AG08396 (cell line): Measurements from ENCODE around the gene FAM131A.

Experiments
- DNase-seq: peaks from one replicate; pipeline ENCODE4 v3.0.0; 2012; ENCODE audit warnings: low spot score, mixed read lengths

The FAM131A gene

DNA sequence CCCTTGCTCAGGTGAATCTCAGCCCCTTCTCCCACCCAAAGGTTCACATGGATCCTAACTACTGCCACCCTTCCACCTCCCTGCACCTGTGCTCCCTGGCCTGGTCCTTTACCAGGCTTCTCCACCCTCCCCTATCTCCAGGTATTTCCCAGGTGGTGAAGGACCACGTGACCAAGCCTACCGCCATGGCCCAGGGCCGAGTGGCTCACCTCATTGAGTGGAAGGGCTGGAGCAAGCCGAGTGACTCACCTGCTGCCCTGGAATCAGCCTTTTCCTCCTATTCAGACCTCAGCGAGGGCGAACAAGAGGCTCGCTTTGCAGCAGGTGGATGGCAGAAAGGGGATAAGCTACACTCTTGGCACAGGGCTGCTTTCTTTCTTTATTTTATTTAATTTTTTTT lies 4.5 kb downstream of the FAM131A start:
- no peak for DNase-seq

DNA sequence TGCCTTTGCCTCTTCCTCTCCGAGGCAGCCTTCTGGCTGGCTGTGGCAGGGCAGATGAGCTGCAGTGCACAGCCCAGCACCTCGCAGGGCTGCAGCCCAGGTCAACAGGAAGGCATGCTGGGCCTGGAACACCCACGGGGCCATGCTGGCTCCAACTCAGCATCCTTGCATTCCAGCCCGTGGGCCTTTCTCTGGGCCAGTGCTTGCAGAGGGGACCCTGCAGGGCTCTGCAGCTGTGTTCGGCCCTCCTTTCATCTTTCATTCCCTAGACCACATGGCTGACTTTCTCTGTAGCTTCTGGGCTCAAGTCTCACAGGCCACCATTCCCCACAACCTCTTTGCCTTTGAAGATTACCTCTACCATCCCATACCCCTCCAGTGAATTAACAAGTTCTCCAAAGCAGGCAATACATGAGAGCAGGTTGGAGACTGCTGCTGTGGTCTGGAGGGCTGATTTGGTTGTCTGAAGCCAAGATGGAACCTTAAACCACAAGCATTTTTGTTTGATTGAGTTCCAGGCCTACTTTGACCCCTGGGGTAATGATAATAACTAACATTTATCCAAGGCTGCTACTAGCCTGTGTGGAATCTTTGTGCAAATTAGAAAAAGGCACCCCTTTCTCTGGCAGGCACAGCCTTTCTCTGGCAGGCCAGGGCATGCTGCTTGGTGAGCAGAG lies 5.9 kb downstream of the FAM131A start:
- peak; percentile 53 for DNase-seq

DNA sequence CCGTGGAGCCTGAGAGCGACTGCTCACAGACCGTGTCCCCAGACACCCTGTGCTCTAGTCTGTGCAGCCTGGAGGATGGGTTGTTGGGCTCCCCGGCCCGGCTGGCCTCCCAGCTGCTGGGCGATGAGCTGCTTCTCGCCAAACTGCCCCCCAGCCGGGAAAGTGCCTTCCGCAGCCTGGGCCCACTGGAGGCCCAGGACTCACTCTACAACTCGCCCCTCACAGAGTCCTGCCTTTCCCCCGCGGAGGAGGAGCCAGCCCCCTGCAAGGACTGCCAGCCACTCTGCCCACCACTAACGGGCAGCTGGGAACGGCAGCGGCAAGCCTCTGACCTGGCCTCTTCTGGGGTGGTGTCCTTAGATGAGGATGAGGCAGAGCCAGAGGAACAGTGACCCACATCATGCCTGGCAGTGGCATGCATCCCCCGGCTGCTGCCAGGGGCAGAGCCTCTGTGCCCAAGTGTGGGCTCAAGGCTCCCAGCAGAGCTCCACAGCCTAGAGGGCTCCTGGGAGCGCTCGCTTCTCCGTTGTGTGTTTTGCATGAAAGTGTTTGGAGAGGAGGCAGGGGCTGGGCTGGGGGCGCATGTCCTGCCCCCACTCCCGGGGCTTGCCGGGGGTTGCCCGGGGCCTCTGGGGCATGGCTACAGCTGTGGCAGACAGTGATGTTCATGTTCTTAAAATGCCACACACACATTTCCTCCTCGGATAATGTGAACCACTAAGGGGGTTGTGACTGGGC lies 7.3 kb downstream of the FAM131A start:
- DNase-seq = no peak

DNA sequence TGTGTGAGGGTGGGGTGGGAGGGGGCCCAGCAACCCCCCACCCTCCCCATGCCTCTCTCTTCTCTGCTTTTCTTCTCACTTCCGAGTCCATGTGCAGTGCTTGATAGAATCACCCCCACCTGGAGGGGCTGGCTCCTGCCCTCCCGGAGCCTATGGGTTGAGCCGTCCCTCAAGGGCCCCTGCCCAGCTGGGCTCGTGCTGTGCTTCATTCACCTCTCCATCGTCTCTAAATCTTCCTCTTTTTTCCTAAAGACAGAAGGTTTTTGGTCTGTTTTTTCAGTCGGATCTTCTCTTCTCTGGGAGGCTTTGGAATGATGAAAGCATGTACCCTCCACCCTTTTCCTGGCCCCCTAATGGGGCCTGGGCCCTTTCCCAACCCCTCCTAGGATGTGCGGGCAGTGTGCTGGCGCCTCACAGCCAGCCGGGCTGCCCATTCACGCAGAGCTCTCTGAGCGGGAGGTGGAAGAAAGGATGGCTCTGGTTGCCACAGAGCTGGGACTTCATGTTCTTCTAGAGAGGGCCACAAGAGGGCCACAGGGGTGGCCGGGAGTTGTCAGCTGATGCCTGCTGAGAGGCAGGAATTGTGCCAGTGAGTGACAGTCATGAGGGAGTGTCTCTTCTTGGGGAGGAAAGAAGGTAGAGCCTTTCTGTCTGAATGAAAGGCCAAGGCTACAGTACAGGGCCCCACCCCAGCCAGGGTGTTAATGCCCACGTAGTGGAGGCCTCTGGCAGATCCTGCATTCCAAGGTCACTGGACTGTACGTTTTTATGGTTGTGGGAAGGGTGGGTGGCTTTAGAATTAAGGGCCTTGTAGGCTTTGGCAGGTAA lies 8.1 kb downstream of the FAM131A start:
- DNase-seq = peak; percentile 82

DNA sequence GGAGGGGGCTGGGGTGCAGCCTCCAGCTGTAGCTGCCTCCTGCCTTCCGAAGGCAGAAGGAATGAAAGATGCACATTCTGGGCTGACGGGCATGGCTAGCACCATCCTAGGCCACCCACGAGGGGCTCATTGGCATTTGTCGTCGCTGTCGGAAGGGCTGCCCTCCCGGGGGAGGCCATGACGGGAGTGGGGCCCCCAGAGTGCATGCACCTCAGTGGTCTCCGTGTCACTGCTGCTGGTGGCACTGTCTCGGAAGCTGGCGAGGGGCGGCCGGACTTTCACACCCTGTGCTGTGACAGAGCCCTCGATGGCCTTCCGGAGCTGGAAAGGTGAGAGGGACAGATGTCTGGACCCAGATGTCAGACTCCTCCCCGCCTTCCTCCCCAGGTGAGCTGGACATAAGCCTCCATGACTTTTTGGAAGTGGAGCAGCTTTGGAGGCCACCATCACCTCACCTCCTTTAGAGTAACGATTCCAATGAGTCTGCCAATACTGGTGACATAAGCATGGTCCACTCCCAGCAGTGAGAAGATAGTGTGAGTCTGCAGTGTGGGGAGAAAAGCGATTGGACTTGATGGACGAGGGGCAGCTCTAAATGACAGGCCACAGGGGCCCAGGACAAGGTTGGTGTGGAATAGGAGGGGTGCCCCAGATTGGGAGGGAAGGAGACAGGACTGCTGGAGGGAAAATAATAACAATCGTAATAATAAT lies 9.2 kb downstream of the FAM131A start:
- no peak for DNase-seq

DNA sequence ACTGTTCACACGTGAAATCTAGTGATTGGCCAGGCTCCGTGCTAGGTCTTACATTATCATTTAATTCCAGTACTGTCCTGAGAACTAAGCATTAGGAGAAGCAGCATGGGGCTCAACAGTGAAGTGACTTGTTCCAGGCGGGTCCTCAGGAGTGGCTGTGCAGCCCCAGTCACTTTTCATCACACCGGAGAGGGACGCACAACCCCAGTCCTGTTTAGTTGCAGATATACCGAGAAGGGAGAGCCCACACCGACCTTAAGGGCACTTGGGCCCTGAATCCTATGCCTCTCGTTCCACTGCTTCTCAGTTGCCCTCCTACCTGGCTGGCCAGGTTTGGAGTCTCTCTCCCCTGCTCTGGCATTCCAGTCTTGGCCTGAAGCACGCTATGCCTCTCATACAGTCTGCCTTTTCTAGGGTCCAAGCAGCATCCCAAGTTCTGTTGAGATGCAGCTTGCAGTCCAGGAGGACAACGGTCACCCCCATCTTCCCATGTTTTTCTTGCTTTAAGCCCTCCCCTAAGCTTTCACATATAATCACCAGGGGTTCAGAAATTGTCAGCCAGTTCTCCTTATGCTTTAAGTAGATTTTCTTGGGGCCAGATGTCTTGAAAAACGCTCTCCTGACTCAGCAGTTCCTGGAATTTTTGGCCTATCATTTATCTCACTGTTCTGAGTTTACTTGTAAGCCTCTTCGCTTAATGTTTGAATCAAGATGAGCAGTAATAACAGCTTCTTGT lies 10.1 kb downstream of the FAM131A start:
- no peak for DNase-seq

DNA sequence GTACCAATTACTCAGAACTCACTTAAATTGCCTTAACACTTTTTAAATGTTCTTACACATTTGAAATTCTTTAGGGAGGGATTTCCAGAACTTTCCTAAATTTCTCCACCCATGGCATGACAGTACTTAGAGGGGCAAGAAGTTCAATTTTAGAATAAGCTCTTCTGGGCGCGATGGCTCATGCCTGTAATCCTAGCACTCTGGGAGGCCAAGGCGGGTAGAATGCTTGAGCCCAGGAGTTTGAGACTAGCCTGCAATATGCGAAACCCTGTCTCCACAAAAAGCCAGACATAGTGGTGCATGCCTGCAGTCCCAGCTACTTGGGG lies 10.6 kb downstream of the FAM131A start:
- no peak for DNase-seq

DNA sequence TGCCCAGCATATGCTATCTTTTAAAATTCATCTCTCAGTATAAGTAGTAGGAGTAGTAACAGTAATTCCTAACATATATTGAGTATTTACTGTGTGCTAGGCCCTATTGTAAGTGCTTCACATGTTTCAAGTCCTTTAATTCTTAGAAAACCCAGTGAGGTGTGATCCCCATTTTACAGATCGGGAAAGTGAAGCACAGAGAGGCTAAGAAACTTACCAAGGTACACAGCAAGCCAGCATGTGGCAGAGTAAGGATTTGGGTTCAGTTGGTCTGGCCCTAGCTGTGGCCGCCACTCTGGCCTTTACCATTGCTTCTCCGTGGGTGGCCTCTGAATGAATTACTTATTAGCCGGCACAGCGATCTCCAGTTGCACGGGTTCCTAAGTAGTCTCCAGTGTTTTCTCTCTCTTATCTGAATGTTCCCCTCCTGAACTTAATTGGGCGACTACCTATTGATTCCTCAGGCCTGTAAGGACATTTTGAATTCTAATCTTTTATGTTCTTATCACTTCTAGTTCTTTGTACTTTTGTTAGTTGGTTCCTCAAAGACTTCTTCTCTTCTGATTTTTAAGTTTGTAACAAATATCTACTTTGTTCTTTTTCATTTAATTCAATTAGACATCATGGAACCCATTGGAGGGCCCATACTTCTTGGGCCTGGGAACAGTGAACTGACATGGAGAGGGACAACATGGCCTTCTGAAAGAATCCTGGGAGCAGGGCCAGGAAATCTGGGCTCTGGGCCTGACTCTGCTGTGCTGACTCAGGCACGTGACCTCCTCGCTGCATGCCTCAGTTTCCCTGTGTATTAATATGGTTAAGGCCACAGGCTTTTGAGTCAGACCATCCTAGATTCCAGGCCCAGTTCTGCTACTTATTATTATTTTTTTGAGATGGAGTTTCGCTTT lies 12.4 kb downstream of the FAM131A start:
- DNase-seq = no peak

DNA sequence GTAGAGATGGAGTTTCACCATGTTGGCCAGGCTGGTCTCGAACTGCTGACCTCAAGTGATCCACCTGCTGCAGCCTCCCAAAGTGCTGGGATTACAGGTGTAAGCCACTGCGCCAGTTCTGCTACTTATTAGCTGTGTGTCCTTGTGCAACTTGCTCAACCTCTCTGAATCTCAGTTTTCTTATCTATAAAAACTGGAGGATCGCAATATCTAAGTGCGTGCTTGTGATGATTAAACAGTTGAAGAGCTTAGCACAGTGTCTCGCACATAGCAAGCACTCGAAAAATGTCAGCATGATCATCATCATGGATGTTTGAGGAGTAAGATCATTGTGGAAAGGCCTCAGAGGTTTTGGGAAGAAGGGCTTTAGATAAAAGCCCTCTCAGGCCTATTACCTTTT lies 13.2 kb downstream of the FAM131A start:
- DNase-seq = no peak

DNA sequence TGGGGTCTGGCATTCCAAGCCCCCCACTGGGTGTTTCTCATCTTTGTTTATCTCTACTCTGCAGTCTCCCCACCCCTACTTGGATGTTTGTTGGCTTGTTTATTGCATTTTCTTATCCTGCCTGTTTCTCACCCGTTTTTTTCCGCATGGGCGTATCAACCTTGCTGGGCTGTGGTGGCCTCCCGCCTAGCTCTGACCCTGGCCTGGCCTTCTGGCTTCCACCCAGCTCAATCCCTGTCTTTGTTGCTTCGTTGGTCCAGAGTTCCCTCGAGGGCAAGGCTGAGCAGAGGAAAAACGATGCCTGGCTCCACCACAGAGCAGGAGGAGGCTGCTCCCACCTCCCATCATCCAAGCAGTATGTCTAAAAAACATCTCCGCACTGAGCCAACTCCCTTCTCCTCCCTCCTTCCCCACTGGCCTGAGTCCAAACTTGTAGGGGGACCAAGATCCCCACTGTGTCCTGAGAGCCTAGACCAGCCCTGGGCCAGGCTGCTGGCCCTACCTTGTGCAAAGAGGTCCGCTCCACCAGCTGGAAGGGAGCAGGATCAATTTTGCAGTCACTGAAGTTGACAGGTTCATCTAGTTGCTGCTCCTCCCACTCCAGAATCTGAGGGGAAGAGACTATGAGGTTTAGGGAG lies 14.2 kb downstream of the FAM131A start:
- DNase-seq = no peak

DNA sequence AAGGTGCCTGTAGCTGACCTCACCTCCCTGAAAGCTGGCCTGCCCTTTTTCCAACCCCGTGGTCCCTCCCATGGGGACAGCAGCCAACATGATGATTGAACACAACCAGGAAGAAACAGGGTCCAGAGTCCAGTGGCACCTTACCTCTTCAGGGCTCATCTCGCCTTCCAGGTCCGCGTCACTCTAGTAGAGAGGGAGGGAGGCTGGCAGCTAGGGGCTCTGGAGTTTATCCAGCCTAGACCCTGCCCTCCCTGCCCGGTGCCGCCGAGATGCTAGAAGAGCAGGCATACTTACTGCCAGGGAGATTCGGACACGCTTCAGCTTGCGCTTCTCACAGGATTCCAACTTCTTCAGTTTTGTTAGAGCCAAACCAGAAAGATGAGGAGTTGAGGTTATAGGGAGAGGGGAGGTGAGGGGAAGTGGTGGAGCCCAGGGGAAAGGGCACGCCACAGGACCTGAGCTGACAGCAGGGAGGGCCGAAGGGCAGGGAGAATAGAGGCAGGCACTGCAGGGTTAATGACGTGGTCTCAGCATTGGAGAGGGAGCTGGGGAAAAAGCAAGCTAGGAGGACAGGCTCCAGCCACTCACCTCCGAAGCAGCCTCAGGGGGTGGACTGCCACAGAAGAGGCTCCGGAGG lies 14.9 kb downstream of the FAM131A start:
- DNase-seq = no peak

DNA sequence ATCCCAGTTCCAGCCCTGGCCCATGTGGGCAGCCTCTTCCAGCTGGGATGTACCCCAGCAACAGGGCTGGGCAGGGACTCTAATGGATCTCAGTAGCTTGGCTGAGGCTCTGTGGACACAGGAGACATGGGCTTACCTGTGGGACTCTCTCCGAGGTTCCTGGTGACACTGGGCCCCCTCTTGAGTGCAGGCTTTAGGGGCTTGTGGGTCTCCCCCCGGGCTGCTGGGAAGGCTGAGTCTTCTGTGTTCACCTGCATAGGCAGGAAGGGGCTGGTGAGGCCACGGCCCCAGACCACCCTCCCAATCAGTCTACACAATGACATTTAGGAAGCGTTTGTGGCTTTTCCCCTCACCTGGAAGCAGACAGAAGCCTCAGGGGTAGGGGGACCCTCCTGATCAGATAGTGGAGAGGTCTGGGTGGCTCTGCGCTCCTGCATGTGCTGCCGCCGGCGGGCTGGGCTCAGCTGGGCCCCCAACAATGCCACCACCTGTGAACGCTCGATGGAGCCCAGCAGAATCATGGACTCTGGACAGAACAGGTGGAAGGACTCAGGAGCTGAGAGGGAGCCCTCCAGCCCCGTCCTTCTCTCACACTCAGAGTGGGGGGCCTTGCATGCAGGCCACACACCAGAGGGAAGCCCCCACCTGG lies 15.6 kb downstream of the FAM131A start:
- DNase-seq = no peak

DNA sequence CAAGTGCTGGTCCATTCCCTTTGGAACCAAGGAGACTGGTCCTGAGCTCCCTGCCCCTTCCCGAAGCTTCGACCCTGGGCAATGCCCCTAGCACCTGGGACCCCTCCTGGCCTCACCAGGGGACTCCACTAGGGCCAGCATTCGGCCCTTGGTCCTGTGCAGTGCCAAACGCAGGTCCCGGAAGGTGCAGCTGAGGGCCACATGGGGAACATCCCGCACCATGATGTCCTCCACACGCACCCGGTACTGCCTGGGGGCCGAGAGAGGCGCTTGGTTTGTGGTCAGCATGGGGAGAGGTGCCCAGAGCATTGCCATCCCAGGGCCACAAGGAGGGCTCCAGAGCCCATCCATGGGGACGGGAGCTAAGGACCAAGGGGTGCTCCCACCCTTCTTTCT lies 16.1 kb downstream of the FAM131A start:
- no peak for DNase-seq

DNA sequence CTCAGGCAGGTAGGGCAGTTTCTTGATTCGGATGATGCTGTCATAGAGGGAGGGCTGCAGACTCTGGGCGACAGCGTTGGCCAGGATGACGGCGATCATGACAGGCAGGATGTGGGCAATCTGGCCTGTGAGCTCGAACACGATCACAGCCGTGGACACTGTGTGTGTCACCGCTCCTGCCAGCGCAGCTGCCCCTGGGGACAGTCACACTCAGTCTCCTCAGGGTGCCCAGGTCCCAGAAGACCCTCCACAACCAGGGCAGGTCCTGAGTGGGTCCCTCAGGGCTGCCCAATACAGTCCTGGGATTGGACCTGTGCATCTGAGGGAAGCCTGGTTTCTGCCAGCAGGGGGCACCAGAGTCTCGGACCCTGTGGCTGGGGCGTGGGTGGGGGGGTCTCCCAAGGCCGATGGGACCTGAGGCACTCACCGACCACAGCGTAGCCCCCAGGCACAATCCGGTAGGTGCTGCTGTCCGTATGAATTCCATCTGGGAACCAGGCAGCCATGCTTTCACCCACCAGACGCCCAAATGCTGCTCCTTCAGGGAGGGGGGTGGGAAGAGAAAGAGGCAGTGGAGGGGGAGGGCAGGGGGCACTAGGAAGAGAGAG lies 16.8 kb downstream of the FAM131A start:
- peak; percentile 59 for DNase-seq

DNA sequence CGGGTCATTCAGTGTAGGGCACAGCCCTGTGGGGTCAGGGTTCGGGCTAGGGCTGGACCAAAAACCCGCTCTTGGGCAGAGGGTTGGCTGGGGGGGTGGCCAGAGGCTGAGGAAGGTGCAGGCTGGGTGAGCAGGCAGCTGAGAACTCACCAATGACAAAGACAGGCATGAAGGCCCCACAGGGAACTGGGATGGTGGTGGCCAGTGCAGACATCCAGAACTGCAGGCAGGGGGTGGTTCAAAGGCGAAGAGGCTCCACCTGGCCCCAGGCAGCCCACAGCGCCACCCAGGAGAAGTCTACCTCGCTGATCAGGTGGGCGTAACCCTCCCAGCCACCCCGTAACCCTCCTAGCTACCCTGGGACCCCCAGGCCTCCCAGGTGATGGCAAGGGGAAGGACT lies 17.4 kb downstream of the FAM131A start:
- DNase-seq = no peak

DNA sequence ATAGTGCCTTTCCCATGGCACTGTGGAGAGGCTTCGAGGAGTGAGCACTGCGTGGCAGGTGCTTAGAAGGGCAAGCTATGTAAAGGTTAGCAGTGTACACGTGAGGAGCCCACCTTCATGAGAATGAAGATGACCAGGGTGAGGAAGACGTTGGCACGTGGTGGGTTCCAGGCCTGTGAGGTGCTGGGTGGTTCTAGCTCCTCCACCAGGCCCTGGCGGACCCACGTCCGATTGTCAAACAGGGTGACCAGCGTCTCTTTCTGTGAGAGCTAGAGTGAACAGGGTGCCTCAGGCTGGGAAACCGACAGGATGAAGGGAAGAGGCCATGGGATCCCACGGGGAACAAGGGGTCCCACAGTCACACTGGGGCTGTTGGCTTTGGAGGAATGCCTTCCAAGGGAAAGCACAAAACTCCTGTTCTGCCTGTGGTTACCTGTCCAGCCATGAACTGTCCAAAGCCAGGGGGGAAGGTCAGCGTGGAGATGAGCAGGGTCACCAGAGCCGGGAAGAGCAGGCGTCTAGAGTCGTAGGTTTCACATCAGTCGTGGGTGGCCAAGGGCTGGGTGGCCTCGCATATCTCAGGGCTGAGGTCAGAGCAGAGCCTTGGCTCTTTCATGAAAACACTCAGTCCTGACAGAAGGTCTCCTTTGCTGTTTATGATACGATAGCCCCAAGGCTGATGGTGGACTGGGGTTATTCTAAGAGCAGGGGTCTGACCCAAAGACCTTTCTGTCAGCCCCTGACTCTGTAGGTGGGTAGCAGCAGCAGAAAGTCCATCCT lies 18.1 kb downstream of the FAM131A start:
- no peak for DNase-seq

DNA sequence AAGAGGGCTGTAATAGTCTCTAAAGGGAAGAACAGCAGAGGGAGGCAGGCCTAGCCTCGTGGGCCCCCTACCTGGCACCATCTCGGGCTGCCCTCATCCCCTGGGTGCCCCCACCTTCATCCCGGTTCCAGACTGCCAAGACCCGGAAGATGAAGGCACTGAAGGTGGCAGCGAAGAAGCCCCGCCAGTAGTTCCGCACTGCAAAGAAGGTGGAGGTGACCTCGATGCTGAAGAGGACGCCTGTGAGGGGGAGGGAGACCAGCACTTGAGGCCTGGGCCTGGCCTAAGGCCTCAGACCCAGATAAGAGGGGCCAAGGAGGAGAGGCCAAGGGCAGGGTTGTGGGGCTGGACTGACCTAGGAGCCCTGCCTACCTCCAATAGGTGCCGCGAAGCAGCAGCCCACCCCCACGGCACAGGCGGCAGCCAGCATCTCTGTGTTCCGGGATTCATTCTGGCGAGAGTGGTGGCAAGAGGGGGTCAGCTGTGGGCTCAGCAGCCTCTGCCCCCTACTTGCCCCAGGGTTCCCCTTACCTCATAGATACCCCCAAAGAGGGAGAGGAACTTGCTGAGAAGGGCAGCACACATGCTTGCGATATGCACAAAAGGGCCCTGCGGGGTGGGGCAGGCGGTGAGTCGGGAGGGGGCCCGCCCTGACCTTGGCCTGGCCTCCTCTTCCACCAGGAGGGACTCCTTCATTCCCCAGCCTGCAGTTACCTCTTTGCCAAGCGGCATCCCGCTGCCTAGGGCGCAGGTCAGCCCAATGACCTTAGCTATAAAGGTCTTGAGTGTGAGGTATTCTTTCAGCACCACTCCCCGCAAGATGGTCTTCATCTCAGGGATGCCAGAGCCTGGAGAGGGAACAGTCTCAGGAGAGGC lies 20.1 kb downstream of the FAM131A start:
- DNase-seq = no peak
